Heart left ventricle (tissue), 13 donors: ENCODE measurements around the gene LRRC28.

Source experiments
- CTCF ChIP-seq, 12 donors: fragments of 200-600 bp; sonication (generic) in 4 of 12; IDR thresholded peaks; one replicate each; pipeline versions ENCODE4 v1.5.0 to v1.8.0; 2018 to 2022; ENCODE audit warnings: antibody characterized with exemption in 12 of 12, mild to moderate bottlenecking in 5 of 12
- POLR2A ChIP-seq, 2 donors: fragments of 450-650 bp; IDR thresholded peaks; one replicate each; pipeline ENCODE4 v1.6.1; 2017; ENCODE audit warnings: antibody characterized with exemption in 2 of 2, mild to moderate bottlenecking in 2 of 2, moderate library complexity in 2 of 2
- donor health status: ischemic (EF 13 %, LVEDD 7.1; RV severe dilation, severe dysfunction).
- donor health status: DM: no; HTN: yes; CAD: no.
- donor health status: DM: no; HTN: no; CAD: no.
- donor health status: ischemic (EF 25% LVEDD 6.9; RV normal size, moderate dysfunction).
- donor health status: ischemic (EF 25% LVEDD 5.7; RV mildly dilated, moderate dysfunction).
- donor health status: ischemic (EF 35%, LVEDD 5.7; RV mildly dilated, moderate dysfunction).
- donor health status: nonischemic (EF 11% LVEDD 7.7; RV severe dilation, severe dysfunction).
- donor health status: DM: yes; HTN: yes; CAD: no.
- donor health status: PGD.
- donor health status: ischemic (EF 29% LVEDD 5.4; RV normal size, mild dysfunction).
- donor health status: nonischemic (EF 23%, LVEDD 6.1; RV moderate dilation, normal function).

GRCh38 chr15:99232740-99233139 lies 18.5 kb upstream of the LRRC28 start:
- TF ChIP-seq CTCF (IDR thresholded peaks at IDR 0.05): no peak
- no peak for TF ChIP-seq POLR2A (IDR thresholded peaks at IDR 0.05)
